GM23248 (cell line): ENCODE data around the gene PRKCE.

Experiments
- EZH2 ChIP-seq: fragments of 200-600 bp; sonication (generic); IDR thresholded peaks from 2 replicates; pipeline ENCODE4 v1.6.1; 2018; ENCODE audit warnings: antibody characterized with exemption, mild to moderate bottlenecking; ENCODE audit not compliant: insufficient read depth, poor library complexity, severe bottlenecking
- EZH2phosphoT487 ChIP-seq: fragments of 200-600 bp; sonication (generic); IDR thresholded peaks from 2 replicates; pipeline ENCODE4 v1.6.1; 2018; ENCODE audit warnings: antibody characterized with exemption, moderate library complexity, mild to moderate bottlenecking, low read depth; ENCODE audit not compliant: insufficient read depth

DNA sequence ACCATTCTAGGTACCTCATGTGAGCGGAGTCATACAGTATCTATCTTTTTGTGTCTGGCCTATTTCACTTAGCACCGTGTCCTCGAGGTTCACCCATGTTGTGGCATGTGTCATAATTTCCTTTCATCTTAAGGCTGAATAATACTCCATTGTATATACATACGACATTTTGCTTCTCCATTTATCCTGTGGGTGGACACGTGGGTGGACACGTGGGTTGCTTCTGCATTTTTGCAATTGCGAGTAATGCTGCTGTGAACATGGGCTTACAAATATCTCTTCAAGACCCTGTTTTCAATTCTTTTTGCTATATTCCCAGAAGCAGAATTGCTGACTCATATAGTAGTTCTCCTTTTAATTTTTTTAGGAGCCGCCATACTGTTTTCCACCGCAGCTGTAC is 402.1 kb downstream of the PRKCE start:
- no peak for TF ChIP-seq EZH2phosphoT487
- TF ChIP-seq EZH2: no peak
